NCI-H2081 (cell line): ENCODE data around the gene RASA1.
"Not testable (repeated sequence)": the region's sequence is repeated elsewhere in the genome, so short reads cannot be mapped to it uniquely, and the experiment has no call there.

ENCODE experiments used
- DNase-seq, 2 experiments: peaks; one replicate each; lab custom pipeline; 2025; lab: John Stamatoyannopoulos, UW

The RASA1 gene

DNA sequence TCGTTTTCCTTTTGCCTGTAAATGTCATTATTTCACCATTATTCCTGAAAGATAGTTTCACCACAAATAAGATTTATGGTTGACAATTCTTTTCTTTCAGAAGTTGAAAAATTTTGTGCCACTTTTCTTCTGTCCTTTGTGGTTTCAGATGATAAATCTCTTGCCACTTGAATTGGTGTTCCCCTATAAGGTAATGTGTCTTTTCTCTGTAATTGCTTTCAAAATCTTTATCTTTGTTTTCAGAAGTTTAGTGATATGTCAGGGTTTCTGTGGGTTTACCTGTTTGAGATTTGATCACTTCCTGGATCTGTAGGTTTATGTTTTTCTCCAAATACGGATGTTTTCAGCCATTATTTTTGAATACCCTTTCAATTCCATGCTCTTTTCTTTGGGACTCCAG is 14.6 kb downstream of the RASA1 start:
- DNase-seq: no peak

DNA sequence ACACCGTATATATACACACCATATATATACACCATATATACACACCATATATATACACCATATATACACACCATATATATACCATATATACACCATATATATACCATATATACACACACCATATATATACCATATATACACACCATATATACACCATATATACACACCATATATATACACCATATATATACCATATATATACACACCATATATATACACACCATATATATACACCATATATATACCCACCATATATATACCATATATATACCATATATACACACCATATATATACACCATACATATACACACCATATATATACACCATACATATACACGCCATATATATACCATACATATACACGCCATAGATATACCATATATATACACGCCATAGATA is 19.6 kb downstream of the RASA1 start:
- not testable (repeated sequence) for DNase-seq

DNA sequence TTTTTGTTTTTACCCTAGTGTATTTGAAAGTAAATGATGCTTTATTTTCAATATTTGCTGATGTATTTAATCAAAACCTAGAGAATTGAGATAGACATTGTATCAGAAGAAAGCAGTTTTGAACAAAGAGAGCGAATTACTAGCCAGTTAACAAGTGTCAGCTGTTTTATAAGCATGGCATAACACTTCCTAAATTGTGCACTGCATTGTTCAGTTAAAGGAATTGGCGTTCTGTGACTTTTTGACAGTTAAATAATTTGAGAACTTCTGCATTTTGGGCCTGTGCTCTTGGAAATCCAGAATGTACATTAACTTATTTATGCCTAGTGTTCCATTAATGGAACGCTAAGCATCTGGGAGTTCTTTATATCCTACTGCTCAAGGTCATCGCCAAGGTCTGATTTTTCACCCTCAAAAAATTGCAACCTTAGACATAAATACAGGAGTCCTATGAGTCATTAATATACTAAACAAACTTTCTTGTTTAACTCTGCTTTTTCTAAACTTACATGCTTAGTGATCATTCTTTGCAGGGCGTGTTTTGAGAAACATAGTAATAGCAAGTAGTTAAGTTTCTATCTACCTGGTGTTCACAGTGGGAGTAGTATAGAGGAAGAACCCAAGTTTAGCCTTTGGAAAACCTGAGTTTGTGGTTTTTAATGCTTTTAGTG is 31.1 kb downstream of the RASA1 start:
- no peak for DNase-seq

DNA sequence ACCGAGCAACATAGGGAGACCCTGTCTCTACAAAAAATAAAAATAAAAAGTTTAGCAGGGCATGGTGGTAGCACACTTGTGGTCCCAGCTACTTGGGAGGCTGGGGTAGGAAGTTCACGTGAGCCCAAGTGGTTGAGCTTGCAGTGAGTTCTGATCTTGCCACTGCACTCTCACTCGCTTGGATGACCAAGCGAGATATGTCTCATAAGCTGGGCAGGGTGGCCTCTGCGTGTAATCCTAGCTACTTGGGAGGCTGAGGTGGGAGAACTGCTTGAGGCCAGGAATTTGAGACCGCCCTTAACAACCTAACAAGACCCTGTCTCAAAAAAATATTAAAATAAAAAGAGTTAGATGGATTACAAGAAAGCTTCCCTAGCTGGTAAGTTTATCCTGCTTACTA is 32.5 kb downstream of the RASA1 start:
- no peak for DNase-seq

DNA sequence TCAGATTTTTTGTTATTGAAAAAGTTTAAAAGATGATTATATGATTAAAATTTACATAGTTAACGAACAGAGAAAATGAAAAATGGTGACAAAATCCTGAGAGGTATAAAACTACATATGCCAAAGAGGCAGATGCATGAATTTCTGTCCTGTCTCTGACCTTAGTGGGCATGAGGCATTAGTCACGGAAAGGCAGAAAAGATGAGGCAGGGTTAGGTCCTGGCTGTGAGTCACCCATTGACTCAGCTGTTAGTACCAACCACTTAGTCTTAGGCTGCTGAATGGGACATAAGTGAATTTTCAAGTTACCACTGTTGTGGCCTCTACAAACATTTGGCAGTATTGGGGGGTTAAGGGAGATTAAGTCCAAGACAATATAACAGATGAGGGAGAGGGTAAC is 33.1 kb downstream of the RASA1 start:
- DNase-seq: no peak

DNA sequence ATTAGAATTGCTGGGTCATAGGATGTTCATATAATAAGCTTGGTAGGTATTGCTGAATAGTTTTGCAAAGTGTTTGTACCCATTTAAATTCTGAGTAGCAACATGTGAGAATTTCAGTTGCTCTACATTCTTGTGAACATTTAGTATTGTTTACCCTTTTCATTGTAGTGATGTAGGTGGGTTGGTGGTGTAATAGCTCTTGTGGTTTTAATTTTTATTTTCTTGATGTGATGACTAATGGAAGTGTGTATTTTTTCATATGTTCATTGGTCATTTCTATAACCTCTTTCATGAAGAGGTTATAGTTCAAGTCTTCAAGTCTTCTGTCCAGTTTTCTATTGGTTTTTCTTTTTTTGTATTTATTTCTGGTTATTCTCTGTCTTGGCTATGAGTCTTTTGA is 34.4 kb downstream of the RASA1 start:
- DNase-seq: no peak

DNA sequence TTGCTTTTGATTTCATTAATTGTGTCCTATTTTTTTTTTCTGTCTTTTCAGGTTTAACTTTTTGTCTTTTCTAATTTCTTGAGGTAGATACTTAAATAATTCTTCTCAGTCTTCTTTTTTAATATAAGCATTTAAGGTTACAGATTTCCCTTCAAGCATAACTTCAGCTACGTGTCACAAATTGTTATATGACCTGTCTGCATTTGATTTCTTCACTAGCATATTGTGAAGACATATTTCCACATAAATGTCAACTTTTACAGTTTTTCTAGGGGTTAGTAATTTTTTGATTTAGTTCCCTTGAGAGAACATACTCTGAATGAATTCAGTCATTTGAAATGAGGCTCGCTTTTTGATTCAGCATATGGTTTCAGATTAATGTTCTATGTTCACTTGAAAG is 35.6 kb downstream of the RASA1 start:
- no peak for DNase-seq

DNA sequence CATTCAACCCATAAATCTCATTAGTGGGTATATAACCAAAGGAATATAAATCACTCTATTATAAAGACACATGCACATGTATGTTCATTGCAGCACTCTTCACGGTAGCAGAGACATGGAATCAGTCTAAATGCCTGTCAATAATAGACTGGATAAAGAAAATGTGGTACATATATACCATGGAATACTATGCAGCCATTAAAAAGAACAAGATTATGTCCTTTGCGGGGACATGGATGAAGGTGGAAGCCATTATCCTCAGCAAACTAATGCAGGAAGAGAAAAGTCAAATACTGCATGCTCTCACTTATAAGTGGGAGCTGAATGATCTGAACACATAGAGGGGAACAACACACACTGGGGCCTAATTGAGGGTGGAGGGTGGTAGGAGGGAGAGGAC is 38.4 kb downstream of the RASA1 start:
- DNase-seq: not testable (repeated sequence)

DNA sequence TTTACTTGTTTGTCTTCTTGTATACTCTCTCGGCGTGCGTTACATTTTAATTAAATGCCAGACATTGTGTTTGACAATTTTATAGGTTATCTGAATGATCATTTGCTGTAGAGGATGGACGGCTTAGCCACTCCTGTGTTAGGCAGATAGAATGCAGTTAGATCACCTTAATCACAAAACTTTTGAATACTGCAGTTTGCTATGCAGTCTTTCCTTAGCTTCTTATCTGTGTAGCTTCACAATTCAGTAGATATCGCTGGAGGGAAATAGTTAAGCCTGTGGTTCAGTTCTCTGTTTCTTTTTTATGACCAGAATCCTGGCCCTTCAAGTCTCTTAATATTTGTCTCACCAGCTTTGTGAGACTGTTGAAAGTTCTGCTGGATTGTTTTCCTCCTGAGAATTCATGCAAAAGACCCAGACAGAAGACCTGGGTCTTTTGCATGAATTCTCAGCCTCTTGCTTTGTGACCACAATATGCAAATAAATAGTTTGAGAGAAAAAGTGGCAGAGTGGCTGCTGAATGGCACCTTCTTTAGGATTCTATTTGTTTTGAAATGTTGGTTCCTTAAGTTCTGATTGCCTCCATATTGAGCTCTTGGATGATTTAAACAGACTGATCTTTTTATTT is 40.2 kb downstream of the RASA1 start:
- DNase-seq: no peak

DNA sequence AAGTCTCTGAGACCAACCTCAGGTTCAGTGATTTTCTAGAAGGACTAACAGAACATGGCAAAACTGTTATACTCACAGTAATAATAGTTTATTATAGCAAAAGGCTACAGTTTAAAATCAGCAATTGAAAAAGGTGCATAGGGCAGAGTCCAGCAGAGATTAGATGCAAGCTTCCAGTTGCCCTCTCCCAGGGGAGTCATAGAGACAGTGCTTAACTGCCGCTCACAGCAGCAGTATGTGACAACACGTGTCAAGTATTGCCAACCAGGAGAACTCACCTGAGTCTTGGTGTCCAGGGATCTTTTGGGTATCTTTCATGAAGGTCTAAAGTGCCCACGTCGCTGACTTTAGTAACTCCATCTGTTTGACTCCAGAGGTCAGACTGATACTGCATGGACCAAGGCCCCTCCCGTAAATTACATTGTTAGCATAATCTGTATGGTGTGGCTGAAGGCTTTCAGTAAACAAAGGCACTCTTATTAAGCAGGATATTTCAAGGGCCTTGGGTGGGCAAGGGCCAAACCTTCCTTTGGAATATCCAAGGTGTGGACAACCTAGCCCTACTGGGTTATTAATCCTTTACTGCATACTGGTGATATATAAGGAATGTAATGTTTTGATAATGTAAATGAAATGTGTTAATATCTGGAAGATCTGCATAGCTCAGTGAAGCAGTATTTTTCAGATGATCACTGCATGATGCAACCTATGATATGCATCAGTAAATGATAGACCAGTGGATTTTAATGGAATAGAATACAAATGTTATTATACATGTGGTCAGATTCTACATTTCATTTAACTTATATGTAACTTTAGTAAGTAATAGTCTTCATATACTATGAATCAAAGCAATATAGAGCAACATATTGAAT is 44.0 kb downstream of the RASA1 start:
- no peak for DNase-seq

DNA sequence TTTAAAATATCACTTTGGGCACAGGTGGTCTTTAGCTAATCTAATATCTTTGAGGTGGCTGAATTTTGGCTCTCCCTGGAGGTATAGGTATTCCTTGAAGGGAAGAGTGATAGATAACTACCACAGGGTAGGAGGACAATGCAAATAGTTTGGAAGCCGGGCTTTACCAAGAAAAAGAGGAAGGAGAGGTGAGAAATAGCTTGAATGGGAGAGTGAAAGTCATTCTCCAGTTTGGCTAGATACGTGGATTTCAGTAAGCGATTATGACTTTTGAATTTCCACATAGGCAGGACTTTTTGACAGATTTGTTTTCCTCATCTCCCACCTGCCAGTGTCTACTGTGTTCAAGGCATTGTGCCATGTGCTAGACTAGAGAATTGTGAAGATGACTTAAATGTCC is 45.5 kb downstream of the RASA1 start:
- DNase-seq: no peak

DNA sequence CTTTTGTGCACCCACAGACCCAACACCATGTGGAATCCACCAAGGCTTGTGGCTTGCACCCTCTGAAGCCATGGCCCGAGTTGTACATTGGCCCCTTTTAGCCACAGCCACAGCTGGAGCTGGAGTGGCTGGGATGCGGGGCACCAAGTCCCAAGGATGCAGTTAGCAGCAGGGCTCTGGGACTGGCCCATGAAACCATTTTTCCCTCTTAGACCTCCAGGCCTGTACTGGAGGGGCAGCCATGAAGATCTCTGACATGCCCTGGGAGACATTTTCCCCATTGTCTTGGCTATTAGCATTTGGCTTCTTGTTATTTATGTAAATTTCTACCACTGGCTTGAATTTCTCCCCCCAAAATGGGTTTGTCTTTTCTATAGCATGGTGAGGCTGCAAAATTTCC is 51.8 kb downstream of the RASA1 start:
- no peak for DNase-seq

DNA sequence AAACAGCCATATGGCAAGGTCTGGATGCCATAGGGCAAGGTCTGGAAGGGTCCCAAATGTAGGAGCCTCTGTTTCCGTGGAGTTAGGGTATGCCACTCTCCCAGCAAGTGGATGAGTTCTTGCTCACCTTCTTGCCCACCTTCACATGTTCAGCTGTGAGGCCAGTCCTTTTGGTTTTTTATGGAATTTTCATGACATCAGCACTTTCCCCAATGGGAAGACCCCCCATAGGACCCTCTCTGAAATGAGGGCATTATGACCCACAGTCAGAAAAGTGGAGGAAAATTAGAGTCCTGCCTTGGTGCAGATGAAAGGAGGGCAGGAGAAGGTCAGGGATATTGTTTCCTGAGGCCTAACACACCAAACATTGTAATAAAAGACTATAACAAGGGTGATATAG is 53.9 kb downstream of the RASA1 start:
- no peak for DNase-seq

DNA sequence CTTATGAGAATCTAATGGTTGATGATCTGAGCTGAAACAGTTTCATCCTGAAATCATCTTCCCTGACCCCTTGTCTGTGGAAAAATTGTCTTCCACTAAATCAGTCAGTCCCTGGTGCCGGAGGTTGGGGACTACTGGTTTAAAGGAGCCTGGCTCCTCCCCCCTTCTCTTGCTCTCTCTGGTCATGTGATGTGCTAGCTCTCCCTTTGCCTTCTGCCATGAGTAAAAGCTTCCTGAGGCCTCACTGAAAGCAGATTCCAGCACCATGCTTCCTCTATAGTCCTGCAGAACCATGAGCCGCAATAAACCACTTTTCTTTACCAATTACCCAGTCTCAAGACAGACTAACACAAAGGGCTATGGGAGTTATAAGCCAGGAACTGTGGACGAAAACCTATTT is 54.7 kb downstream of the RASA1 start:
- no peak for DNase-seq

DNA sequence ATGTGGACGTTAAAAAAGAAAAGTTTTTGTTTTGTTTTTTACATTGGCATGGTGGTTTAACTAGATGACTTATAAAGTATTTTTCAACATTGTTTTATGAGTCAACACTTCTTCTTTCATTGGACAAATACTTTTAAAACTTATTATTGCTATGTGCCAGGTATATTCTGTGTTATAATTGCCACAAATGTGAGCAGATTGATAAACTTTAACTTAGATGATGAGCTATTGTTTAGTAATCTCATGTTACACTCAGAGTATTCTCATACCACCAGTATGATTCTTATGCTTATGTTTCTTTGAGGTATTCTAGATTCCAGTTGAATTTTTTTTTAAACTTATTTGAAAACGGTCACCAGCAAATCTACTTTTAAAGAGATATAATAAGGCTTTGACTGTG is 60.3 kb downstream of the RASA1 start:
- DNase-seq: no peak

DNA sequence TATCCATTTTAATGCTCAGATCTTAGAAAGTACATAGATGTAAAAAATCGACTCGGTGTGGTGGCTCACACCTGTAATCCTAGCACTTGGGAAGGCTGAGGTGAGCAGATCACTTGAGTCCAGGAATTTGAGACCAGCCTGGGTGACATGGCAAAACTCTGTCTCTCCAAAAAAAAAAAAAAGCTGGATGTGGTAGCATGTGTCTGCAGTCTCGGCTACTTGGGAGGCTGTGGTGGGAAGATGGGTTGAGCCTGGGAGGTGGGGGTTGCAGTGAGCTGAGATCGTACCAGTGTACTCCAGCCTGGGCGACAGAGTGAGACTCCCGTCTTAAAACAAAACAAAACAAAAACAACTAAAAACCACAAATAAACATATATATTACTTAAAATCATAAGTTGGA is 61.4 kb downstream of the RASA1 start:
- DNase-seq: no peak

DNA sequence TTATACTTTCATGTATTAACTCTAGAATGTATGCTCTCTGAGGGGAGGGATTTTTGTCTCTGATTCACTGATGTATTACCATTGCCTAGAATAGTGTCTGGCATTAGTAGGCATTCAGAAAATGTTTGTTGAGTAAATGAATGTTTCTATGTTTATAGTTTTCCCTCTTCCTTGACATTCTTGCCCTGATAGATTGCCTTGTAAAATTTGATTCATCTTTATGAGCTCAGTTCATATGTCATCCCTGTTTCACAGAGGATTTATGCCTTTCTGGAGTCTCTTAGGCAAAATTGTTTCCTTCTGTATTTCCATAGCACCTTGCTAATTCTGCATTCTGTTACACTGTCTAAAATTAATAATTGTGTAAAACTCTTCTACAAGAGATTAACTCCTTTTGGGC is 72.3 kb downstream of the RASA1 start:
- no peak for DNase-seq

DNA sequence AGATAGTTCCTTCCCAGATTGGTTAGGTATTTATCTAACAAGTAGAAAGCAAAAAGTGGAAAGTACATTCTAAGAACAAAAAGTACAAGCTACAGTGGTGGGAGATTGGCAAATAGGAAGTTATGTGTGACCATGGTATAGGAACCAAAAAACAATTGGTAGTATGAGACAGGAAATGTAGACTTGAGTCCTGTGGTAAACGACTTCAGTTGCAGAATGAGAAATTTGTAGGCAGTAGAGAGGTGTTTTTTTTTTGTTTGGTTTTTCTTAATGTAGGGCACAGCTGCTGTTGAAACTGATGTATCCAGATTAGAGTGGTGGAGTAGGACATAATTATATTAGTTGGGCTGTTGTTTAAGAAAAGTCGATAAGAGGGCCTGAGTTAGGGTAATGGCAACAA is 73.0 kb downstream of the RASA1 start:
- DNase-seq: no peak

DNA sequence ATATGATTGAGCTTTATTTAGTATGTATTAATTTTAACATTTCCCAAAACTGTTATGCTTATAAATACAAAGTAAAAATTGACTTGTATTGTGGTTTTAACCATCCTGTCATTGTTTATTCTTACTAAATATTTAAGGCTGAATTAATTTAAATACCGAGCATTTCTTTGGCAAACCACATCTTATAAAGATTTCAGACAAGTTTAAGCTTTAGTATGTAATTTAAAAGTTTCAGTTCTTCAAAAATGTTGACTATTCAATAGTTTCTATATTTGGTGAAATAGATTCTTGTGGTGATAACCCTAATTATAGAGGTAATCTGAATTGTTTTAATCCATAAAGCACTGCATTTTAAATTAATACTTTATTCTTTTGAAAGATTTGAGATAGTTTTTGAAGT is 79.6 kb downstream of the RASA1 start:
- no peak for DNase-seq

DNA sequence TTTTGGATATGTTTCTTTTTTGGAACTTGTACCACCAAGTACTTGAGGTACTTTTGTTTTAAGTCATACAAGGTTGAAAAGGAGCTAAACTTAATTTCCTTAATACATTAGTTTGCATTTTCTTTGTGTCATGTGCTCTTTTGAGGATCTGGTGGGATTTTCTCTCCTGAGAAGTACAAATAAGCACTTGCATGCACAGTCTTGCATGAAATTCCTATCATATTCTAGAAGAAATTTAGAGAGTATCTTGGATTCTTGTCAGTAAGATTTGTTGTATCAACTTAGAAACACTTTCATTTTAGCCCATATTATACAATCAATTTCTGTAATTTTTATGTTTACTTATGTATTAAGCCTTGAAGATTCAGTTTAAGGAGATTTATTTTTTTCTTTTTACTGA is 80.2 kb downstream of the RASA1 start:
- DNase-seq: no peak

DNA sequence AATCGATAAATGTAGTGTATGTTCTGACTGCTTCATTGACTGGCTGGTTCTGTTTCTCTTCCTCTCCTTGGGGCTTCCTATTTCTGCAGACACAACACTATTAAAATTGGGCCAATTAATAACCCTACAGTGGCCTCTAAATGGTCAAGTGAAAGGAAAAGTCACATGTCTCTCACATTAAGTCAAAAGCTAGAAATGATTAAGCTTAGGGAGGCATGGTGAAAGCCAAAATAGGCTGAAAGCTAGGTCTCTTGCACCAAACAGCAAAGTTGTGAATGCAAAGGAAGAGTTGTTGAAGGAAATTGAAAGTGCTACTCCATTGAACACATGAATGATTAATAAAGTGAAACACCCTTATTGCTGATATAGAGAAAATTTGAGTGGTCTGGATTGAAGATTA is 86.8 kb downstream of the RASA1 start:
- DNase-seq: no peak

DNA sequence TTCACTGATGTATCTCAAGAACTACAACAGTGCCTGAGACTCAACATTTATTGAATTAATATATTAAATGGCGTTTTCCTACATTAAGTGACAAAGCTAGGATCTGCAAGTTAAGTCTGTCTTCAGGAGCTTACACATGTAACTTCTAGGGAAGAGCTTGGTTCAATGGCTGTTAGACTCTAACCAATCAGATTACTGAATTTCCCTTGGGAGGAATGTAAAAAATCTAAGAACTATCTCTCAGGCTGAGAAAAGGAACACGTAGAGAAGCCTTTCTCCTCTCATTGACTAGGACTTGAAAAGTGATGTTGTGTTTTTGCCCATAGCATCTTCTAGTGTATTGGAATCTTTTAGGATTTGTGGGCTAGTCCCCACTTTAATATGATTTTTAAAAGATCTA is 91.4 kb downstream of the RASA1 start:
- no peak for DNase-seq

DNA sequence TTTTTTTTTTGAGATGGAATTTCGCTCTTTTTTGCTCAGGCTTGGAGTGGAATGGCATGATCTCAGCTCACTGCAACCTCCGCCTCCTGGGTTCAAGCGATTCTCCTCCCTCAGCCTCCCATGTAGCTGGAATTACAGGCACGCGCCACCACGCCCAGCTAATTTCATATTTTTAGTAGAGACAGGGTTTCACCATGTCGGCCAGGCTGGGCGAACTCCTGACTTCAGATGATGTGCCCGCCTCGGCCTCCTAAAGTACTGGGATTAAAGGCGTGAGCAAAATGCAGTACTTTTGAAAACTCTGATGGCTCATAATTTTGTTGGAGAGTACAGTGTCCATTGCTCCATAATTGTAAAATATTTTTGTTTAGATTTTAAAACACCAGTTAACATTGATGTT is 92.4 kb downstream of the RASA1 start:
- no peak for DNase-seq
